ENCODE data around the gene SLC37A1. TPM values are rescaled to one million over a fixed set of nuclear protein-coding genes. Genes with fewer than 3 reads are reported as not detected.

SLC37A1 gene
- total RNA-seq, 3 donors from 2014 or later (not counting 1 experiment from before 2014, with no cell fraction given), result 24.8 to 25.8 (median 25.3) TPM

DNA sequence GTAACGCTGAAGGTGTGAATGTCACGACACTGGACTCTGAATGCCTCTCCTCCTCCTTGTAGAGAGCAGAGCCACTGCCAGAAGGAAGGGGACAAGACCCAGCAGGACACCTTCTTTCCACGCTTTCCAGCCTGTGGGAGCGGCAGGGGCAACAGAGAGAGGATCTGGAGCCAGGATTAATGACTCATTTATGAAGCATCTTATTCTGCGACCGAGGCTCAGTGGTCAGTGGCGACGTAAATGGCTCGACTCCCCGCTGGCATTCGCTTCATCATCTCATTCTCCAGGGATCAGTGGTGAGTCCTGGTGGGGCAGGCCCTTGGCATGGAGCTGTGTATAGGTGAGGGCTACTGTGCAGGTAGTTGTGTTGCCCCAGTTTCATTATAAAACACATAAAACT, 4.6 kb downstream of the SLC37A1 start:
- Histone ChIP-seq H3K27me3 (ENCODE audit: control insufficient read depth, insufficient read depth, low read length) (no peaks in the 10 kb centered on the region), H3K4me3 (ENCODE audit: low read length) (no peak overlapping the region), H3K36me3 (ENCODE audit: control insufficient read depth, insufficient read depth, low read length) (peaks cover 39% of the 10 kb centered on the region), H3K9me3 (ENCODE audit: control insufficient read depth, insufficient read depth, low read length) (no peaks in the 10 kb centered on the region), H3K4me1 (ENCODE audit: control insufficient read depth, insufficient read depth, low read length) (peaks cover 10% of the 10 kb centered on the region), H3K27ac (ENCODE audit: low read length) (no peak overlapping the region)
- 92% methylated on average over 11 of the region's 11 CpGs for WGBS (ENCODE audit: insufficient coverage)
- TF ChIP-seq, protein P1, sequence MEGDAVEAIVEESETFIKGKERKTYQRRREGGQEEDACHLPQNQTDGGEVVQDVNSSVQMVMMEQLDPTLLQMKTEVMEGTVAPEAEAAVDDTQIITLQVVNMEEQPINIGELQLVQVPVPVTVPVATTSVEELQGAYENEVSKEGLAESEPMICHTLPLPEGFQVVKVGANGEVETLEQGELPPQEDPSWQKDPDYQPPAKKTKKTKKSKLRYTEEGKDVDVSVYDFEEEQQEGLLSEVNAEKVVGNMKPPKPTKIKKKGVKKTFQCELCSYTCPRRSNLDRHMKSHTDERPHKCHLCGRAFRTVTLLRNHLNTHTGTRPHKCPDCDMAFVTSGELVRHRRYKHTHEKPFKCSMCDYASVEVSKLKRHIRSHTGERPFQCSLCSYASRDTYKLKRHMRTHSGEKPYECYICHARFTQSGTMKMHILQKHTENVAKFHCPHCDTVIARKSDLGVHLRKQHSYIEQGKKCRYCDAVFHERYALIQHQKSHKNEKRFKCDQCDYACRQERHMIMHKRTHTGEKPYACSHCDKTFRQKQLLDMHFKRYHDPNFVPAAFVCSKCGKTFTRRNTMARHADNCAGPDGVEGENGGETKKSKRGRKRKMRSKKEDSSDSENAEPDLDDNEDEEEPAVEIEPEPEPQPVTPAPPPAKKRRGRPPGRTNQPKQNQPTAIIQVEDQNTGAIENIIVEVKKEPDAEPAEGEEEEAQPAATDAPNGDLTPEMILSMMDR (IDR thresholded peaks at IDR 0.05), result no peak
- H3K4me3 Mint-ChIP-seq, result no peak overlapping the region
- no peaks in the 10 kb centered on the region for H3K27me3 Mint-ChIP-seq (ENCODE audit: low read depth in 2 of 2)
- ATAC-seq (no peak), DNase-seq (no peak)
- no peak overlapping the region for H3K27ac Mint-ChIP-seq
- no peaks in the 10 kb centered on the region for H3K36me3 Mint-ChIP-seq
- H3K9me3 Mint-ChIP-seq, result no peaks in the 10 kb centered on the region
- intact Hi-C loops (cut with micrococcal nuclease), result no loop called here
- H3K4me1 Mint-ChIP-seq, result peaks cover 20 to 37% of the 10 kb centered on the region in 2 donors

DNA sequence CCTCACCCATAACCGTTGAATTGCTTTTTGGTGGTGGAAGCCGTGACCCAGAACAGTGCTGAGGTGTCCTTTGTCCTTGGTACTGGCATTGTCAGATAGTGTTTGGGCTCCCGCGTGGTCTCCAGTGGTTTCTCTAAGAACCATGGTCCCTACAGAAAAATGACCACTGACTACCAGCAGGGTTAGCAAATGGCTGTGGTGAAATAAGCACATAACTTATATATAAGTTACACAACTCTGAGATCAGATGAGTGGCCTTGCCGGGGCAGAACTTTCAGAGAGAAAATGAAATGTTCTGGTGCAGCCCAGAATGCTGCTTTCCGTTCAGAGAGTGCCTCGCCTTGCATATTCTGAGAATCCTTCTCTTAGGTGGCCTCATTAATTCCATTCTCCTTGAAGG, 5.0 kb downstream of the SLC37A1 start:
- intact Hi-C loops (cut with micrococcal nuclease), result no loop called here

DNA sequence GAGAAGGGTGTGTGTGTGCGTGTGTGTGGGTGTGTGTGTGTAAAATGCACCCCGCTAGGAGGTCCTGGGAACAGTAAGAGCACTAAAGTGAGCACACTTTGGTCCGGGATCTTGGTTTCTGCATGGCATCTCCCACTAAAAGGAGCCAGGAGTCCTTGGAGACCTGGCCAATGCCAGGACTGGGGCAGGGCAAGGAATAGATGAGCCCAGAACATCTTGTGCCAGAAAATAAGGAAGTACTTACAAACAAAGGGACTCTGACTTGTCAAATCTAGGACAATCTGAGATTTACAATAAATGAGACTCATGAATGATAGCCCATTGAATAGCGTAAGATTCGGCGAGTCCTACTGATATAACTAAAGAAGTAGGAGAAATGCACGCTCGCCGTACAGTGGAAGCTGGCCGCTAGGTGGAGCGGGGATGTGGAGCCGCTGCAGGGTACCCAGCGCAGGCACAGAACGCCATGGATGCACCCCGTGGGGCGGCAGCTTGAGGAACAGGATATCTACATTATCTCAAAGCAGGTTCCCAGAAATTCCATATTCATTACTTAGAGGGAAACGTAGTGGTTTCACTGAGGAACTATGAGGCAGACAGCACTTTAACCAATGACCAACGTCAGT, 7.1 kb downstream of the SLC37A1 start:
- Mint-ChIP-seq H3K27ac (no peak overlapping the region), H3K27me3 (ENCODE audit: low read depth in 2 of 2) (no peaks in the 10 kb centered on the region), H3K36me3 (no peaks in the 10 kb centered on the region), H3K9me3 (no peaks in the 10 kb centered on the region), H3K4me3 (no peak overlapping the region), H3K4me1 (peaks cover 25 to 40% of the 10 kb centered on the region in 2 donors)
- no peak overlapping the region for H3K4me3 ChIP-seq (ENCODE audit: low read length)
- H3K9me3 ChIP-seq (ENCODE audit: control insufficient read depth, insufficient read depth, low read length), result no peaks in the 10 kb centered on the region
- intact Hi-C loops (cut with micrococcal nuclease), result loop anchor here (10.0 kb wide), 2 partner anchors 96 to 186 kb away; no protein-coding TSS in a partner anchor
- TF ChIP-seq, protein P1 (IDR thresholded peaks at IDR 0.05), result no peak
- H3K27ac ChIP-seq (ENCODE audit: low read length), result no peak overlapping the region
- H3K4me1 ChIP-seq (ENCODE audit: control insufficient read depth, insufficient read depth, low read length), result peaks cover 16% of the 10 kb centered on the region
- H3K36me3 ChIP-seq (ENCODE audit: control insufficient read depth, insufficient read depth, low read length), result peaks cover 39% of the 10 kb centered on the region
- no peaks in the 10 kb centered on the region for H3K27me3 ChIP-seq (ENCODE audit: control insufficient read depth, insufficient read depth, low read length)
- DNase-seq, result no peak
- 97% methylated on average over 18 of the region's 18 CpGs for WGBS (ENCODE audit: insufficient coverage)
- ATAC-seq, result no peak

More for the DNA sequence above, 5.0 kb downstream of the SLC37A1 start:
- TF ChIP-seq, protein P1 (IDR thresholded peaks at IDR 0.05), result no peak
- H3K9me3 ChIP-seq (ENCODE audit: control insufficient read depth, insufficient read depth, low read length), result no peaks in the 10 kb centered on the region
- DNase-seq, result no peak
- WGBS (ENCODE audit: insufficient coverage), result 94% methylated on average over 7 of the region's 7 CpGs
- Mint-ChIP-seq H3K36me3 (no peaks in the 10 kb centered on the region), H3K9me3 (no peaks in the 10 kb centered on the region), H3K27ac (no peak overlapping the region), H3K4me1 (peaks cover 20 to 37% of the 10 kb centered on the region in 2 donors), H3K4me3 (no peak overlapping the region), H3K27me3 (ENCODE audit: low read depth in 2 of 2) (no peaks in the 10 kb centered on the region)
- ATAC-seq, result no peak
- peaks cover 8% of the 10 kb centered on the region for H3K4me1 ChIP-seq (ENCODE audit: control insufficient read depth, insufficient read depth, low read length)
- H3K27me3 ChIP-seq (ENCODE audit: control insufficient read depth, insufficient read depth, low read length), result no peaks in the 10 kb centered on the region
- H3K27ac ChIP-seq (ENCODE audit: low read length), result no peak overlapping the region
- peaks cover 39% of the 10 kb centered on the region for H3K36me3 ChIP-seq (ENCODE audit: control insufficient read depth, insufficient read depth, low read length)
- no peak overlapping the region for H3K4me3 ChIP-seq (ENCODE audit: low read length)

DNA sequence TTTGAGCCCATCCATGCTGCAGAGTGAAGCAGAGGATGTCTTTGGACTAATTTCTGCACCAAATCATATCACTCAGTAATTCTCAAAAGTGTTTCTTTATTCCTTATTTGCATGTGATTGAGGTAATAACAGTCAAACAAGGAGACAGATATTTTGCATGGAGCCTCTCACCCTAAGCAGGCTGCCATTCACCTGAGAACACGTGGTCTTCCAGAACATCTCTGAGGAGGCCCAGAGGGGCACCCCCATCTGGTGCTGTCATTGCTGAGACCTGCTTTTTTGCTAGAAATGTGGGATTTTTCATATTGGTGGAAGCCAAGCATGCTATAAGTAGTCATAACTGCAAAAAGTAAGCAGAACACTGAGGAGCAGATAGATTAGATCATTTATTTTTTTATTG, 7.7 kb downstream of the SLC37A1 start:
- no peaks in the 10 kb centered on the region for H3K27me3 Mint-ChIP-seq (ENCODE audit: low read depth in 2 of 2)
- H3K27ac ChIP-seq (ENCODE audit: low read length), result no peak overlapping the region
- no peak overlapping the region for H3K4me3 Mint-ChIP-seq
- ATAC-seq, result no peak
- peaks cover 16% of the 10 kb centered on the region for H3K4me1 ChIP-seq (ENCODE audit: control insufficient read depth, insufficient read depth, low read length)
- H3K9me3 Mint-ChIP-seq, result no peaks in the 10 kb centered on the region
- no peaks in the 10 kb centered on the region for H3K36me3 Mint-ChIP-seq
- intact Hi-C loops (cut with micrococcal nuclease), result loop anchor here (10.0 kb wide), 2 partner anchors 97 to 187 kb away; no protein-coding TSS in a partner anchor
- 94% methylated on average over 1 of the region's 1 CpG for WGBS (ENCODE audit: insufficient coverage)
- no peak overlapping the region for H3K4me3 ChIP-seq (ENCODE audit: low read length)
- H3K27ac Mint-ChIP-seq, result no peak overlapping the region
- no peak for DNase-seq
- no peaks in the 10 kb centered on the region for H3K9me3 ChIP-seq (ENCODE audit: control insufficient read depth, insufficient read depth, low read length)
- TF ChIP-seq, protein P1 (IDR thresholded peaks at IDR 0.05), result no peak
- H3K4me1 Mint-ChIP-seq, result peaks cover 24 to 36% of the 10 kb centered on the region in 2 donors
- no peaks in the 10 kb centered on the region for H3K27me3 ChIP-seq (ENCODE audit: control insufficient read depth, insufficient read depth, low read length)
- H3K36me3 ChIP-seq (ENCODE audit: control insufficient read depth, insufficient read depth, low read length), result peaks cover 41% of the 10 kb centered on the region
